ENCODE measurements around the gene PAH. TPM values are rescaled to one million over a fixed set of nuclear protein-coding genes. Genes with fewer than 3 reads are reported as not detected.

The PAH gene
- total RNA-seq, 1 experiment from 2014 or later = 0.36 TPM

GRCh38 chr12:102955926-102956737 is 39.1 kb upstream of the PAH start:
- Histone ChIP-seq H3K36me3 (no peaks in the 10 kb centered on the region), H3K9me3 (no peaks in the 10 kb centered on the region), H3K27me3 (peaks cover 31% of the 10 kb centered on the region), H3K4me3 (no peak overlapping the region)
- peak; percentile 4 for DNase-seq

GRCh38 chr12:102954134-102954533 is 37.1 kb upstream of the PAH start:
- Histone ChIP-seq H3K4me3 (no peak overlapping the region), H3K27me3 (peaks cover 19% of the 10 kb centered on the region), H3K9me3 (no peaks in the 10 kb centered on the region), H3K36me3 (no peaks in the 10 kb centered on the region)
- DNase-seq = no peak

- peaks cover 10% of the 10 kb centered on the region for H3K27me3 ChIP-seq
- no peaks in the 10 kb centered on the region for H3K9me3 ChIP-seq
- H3K4me3 ChIP-seq = no peak overlapping the region
- H3K36me3 ChIP-seq = no peaks in the 10 kb centered on the region
- no peak for DNase-seq
These were observed 36.2 kb upstream of the PAH start for GRCh38 chr12:102953221-102953620.

- no peaks in the 10 kb centered on the region for H3K9me3 ChIP-seq
- H3K36me3 ChIP-seq = no peaks in the 10 kb centered on the region
- peaks cover 7% of the 10 kb centered on the region for H3K27me3 ChIP-seq
- DNase-seq = no peak
- no peak overlapping the region for H3K4me3 ChIP-seq
These were observed 34.8 kb upstream of the PAH start for GRCh38 chr12:102951841-102952240.

- no peaks in the 10 kb centered on the region for H3K36me3 ChIP-seq
- no peak overlapping the region for H3K4me3 ChIP-seq
- no peaks in the 10 kb centered on the region for H3K9me3 ChIP-seq
- DNase-seq = no peak
- peaks cover 3% of the 10 kb centered on the region; the same call in 1 of the 2 replicates for H3K27me3 ChIP-seq
These were observed 34.0 kb upstream of the PAH start for GRCh38 chr12:102950950-102951619.

- no peak for DNase-seq
- Histone ChIP-seq H3K27me3 (peaks cover 3% of the 10 kb centered on the region; the same call in 1 of the 2 replicates), H3K9me3 (no peaks in the 10 kb centered on the region), H3K36me3 (no peaks in the 10 kb centered on the region), H3K4me3 (no peak overlapping the region)
These were observed 33.3 kb upstream of the PAH start for GRCh38 chr12:102950107-102950949.

GRCh38 chr12:102948941-102949352 is 31.9 kb upstream of the PAH start:
- Histone ChIP-seq H3K9me3 (no peaks in the 10 kb centered on the region), H3K27me3 (peaks cover 3% of the 10 kb centered on the region; the same call in 1 of the 2 replicates), H3K36me3 (no peaks in the 10 kb centered on the region), H3K4me3 (no peak overlapping the region)
- peak; percentile 6 for DNase-seq

GRCh38 chr12:102946042-102946441 is 29.0 kb upstream of the PAH start:
- Histone ChIP-seq H3K9me3 (no peaks in the 10 kb centered on the region), H3K4me3 (no peak overlapping the region), H3K27me3 (peaks cover under 1% of the 10 kb centered on the region; the same call in 1 of the 2 replicates), H3K36me3 (no peaks in the 10 kb centered on the region)
- DNase-seq = peak; percentile 21

- no peak overlapping the region for H3K4me3 ChIP-seq
- no peaks in the 10 kb centered on the region for H3K9me3 ChIP-seq
- DNase-seq = no peak
- no peaks in the 10 kb centered on the region for H3K27me3 ChIP-seq
- H3K36me3 ChIP-seq = no peaks in the 10 kb centered on the region
These were observed 22.7 kb upstream of the PAH start for GRCh38 chr12:102939670-102940222.

GRCh38 chr12:102939059-102939458 is 22.0 kb upstream of the PAH start:
- Histone ChIP-seq H3K36me3 (no peaks in the 10 kb centered on the region), H3K9me3 (no peaks in the 10 kb centered on the region), H3K4me3 (no peak overlapping the region), H3K27me3 (no peaks in the 10 kb centered on the region; the same call in 1 of the 2 replicates)
- DNase-seq = no peak

- no peak for DNase-seq
- Histone ChIP-seq H3K4me3 (no peak overlapping the region), H3K27me3 (peaks cover 3% of the 10 kb centered on the region; the same call in 1 of the 2 replicates), H3K9me3 (no peaks in the 10 kb centered on the region), H3K36me3 (no peaks in the 10 kb centered on the region)
These were observed 16.1 kb upstream of the PAH start for GRCh38 chr12:102933168-102933567.

- no peaks in the 10 kb centered on the region for H3K36me3 ChIP-seq
- H3K4me3 ChIP-seq = no peak overlapping the region
- H3K9me3 ChIP-seq = no peaks in the 10 kb centered on the region
- H3K27me3 ChIP-seq = no peaks in the 10 kb centered on the region
- DNase-seq = no peak
These were observed 10.2 kb upstream of the PAH start for GRCh38 chr12:102927220-102927619.

GRCh38 chr12:102921240-102921639 is 4.2 kb upstream of the PAH start:
- Histone ChIP-seq H3K4me3 (no peak overlapping the region), H3K36me3 (no peaks in the 10 kb centered on the region), H3K27me3 (no peaks in the 10 kb centered on the region), H3K9me3 (no peaks in the 10 kb centered on the region)
- DNase-seq = no peak

- no peak for DNase-seq
- no peaks in the 10 kb centered on the region for H3K36me3 ChIP-seq
These were observed 3.2 kb upstream of the PAH start for GRCh38 chr12:102920271-102920670.

GRCh38 chr12:102918840-102919239 is 1.8 kb upstream of the PAH start:
- no peaks in the 10 kb centered on the region for H3K27me3 ChIP-seq
- no peaks in the 10 kb centered on the region for H3K9me3 ChIP-seq
- H3K36me3 ChIP-seq = no peaks in the 10 kb centered on the region
- no peak for DNase-seq
- no peak overlapping the region for H3K4me3 ChIP-seq

More at GRCh38 chr12:102920271-102920670, 3.2 kb upstream of the PAH start:
- Histone ChIP-seq H3K9me3 (no peaks in the 10 kb centered on the region), H3K27me3 (no peaks in the 10 kb centered on the region), H3K4me3 (no peak overlapping the region)

- H3K9me3 ChIP-seq = no peaks in the 10 kb centered on the region
These were observed 605 bp downstream of the PAH start for GRCh38 chr12:102916252-102917025.

More at GRCh38 chr12:102916252-102917025, 605 bp downstream of the PAH start:
- DNase-seq = no peak
- no peaks in the 10 kb centered on the region for H3K36me3 ChIP-seq
- H3K27me3 ChIP-seq = no peaks in the 10 kb centered on the region
- H3K4me3 ChIP-seq = no peak overlapping the region
